Activated CD4-positive, alpha-beta T cell treated with anti-CD3 and anti-CD28 coated beads for 36 hours (primary cell): ENCODE results near the gene FOS. TPM values are rescaled to one million over a fixed set of nuclear protein-coding genes. Genes with fewer than 3 reads are reported as not detected.

Experiments
- ATAC-seq: fragments of 200-7000 bp; cut with Tn5 transposase; one replicate; pipeline ENCODE4 v1.10.0; 2021; ENCODE audit warnings: mild to moderate bottlenecking, moderate library complexity
- CTCF ChIA-PET: fragments of 350-600 bp; sonication (Branson Sonifier 250); formaldehyde crosslinking; loops from one replicate; lab custom pipeline; 2021; ENCODE audit warnings: antibody characterized with exemption; lab: Charles Lee
- POLR2A ChIA-PET: fragments of 350-600 bp; sonication (Branson Sonifier 250); formaldehyde crosslinking; loops from one replicate; lab custom pipeline; 2021; ENCODE audit warnings: antibody characterized with exemption, inconsistent platforms; lab: Charles Lee
- DNase-seq: peaks from one replicate; pipeline ENCODE4 v3.0.0-alpha.2; 2020
- H3K27ac Mint-ChIP-seq: one replicate; pipeline ENCODE4 v1.8.0; 2021; ENCODE audit warnings: mixed read lengths
- H3K27me3 Mint-ChIP-seq: one replicate; pipeline ENCODE4 v1.8.0; 2021; ENCODE audit warnings: mixed read lengths
- H3K36me3 Mint-ChIP-seq: one replicate; pipeline ENCODE4 v1.8.0; 2021; ENCODE audit warnings: low read depth, mixed read lengths
- H3K4me1 Mint-ChIP-seq: one replicate; pipeline ENCODE4 v1.8.0; 2021; ENCODE audit warnings: mixed read lengths
- H3K4me3 Mint-ChIP-seq: one replicate; pipeline ENCODE4 v1.8.0; 2021; ENCODE audit warnings: mild to moderate bottlenecking, moderate library complexity, mixed read lengths
- H3K9me3 Mint-ChIP-seq: one replicate; pipeline ENCODE4 v1.8.0; 2021; ENCODE audit warnings: low read depth, mixed read lengths
- intact Hi-C, 2 experiments: fragments of 100-400 bp; cut with DNase I in 1 of 2; cut with micrococcal nuclease in 1 of 2; formaldehyde crosslinking; loops; one replicate each; pipeline versions ENCODE4 v1.14.2 to v1.15.1; 2022 to 2024; cut with DNase I, micrococcal nuclease
- total RNA-seq, 2 experiments: library from RNA; stranded (reverse); gene quantifications; one replicate each; pipeline ENCODE4 v1.2.3, GENCODE V29; 2021

The FOS gene
- total RNA-seq, 2 experiments from 2014 or later, result 16.0 to 21.1 TPM

- no peaks in the 10 kb centered on the region for H3K36me3 Mint-ChIP-seq
- no peak overlapping the region for H3K27ac Mint-ChIP-seq
- intact Hi-C loops, result no loop called here
- H3K27me3 Mint-ChIP-seq, result no peaks in the 10 kb centered on the region
- peaks cover 2% of the 10 kb centered on the region for H3K4me1 Mint-ChIP-seq
- DNase-seq (no peak), ATAC-seq (no peak)
- H3K4me3 Mint-ChIP-seq, result no peak overlapping the region
- ChIA-PET POLR2A (no interaction called here), CTCF (interaction anchor here (0.8 to 1.1 kb wide), 3 partner anchors 11 to 339 kb away, joined by 3 read pairs; no protein-coding TSS in a partner anchor)
- H3K9me3 Mint-ChIP-seq, result no peaks in the 10 kb centered on the region
Observed at GRCh38 chr14:75315144-75315543, 36.5 kb downstream of the FOS start.

GRCh38 chr14:75317148-75317547 lies 38.5 kb downstream of the FOS start:
- no peak overlapping the region for H3K4me3 Mint-ChIP-seq
- ATAC-seq (no peak), DNase-seq (no peak)
- no peak overlapping the region for H3K27ac Mint-ChIP-seq
- intact Hi-C loops, result no loop called here
- ChIA-PET POLR2A (no interaction called here), CTCF (no interaction called here)
- H3K4me1 Mint-ChIP-seq, result no peaks in the 10 kb centered on the region
- H3K36me3 Mint-ChIP-seq, result no peaks in the 10 kb centered on the region
- no peaks in the 10 kb centered on the region for H3K27me3 Mint-ChIP-seq
- H3K9me3 Mint-ChIP-seq, result no peaks in the 10 kb centered on the region

DNA sequence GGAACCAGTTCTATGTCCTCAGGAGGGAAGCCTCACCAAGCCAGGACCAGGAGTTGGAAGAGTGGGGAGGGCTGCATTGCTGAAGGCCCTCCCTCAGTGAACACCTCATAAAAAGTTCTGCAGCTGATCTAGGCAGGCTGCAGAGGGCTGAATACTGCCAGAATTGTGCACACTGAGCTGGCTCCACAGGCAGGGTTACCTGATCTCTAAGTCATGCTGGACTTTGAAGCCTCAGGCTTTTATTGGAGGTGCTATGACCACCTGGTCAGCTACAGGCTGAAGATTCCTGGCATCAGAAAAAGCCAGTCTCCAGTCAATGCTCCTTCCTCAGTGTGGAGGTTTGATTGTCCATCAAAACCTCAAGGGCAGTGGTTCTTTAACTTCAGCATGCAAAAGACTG lies 39.7 kb downstream of the FOS start:
- H3K27me3 Mint-ChIP-seq, result no peaks in the 10 kb centered on the region
- no peaks in the 10 kb centered on the region for H3K9me3 Mint-ChIP-seq
- ATAC-seq, result no peak
- no peak overlapping the region for H3K4me3 Mint-ChIP-seq
- ChIA-PET CTCF (no interaction called here), POLR2A (no interaction called here)
- intact Hi-C loops, result no loop called here
- no peaks in the 10 kb centered on the region for H3K4me1 Mint-ChIP-seq
- no peaks in the 10 kb centered on the region for H3K36me3 Mint-ChIP-seq
- no peak overlapping the region for H3K27ac Mint-ChIP-seq
- DNase-seq, result no peak

- Mint-ChIP-seq H3K27me3 (no peaks in the 10 kb centered on the region), H3K27ac (no peak overlapping the region), H3K36me3 (no peaks in the 10 kb centered on the region), H3K4me1 (no peaks in the 10 kb centered on the region), H3K4me3 (no peak overlapping the region), H3K9me3 (no peaks in the 10 kb centered on the region)
- ChIA-PET POLR2A (no interaction called here), CTCF (no interaction called here)
- ATAC-seq (no peak), DNase-seq (no peak)
- intact Hi-C loops, result no loop called here
Observed at GRCh38 chr14:75319021-75319420, 40.4 kb downstream of the FOS start.

GRCh38 chr14:75320196-75320595 lies 41.6 kb downstream of the FOS start:
- ATAC-seq (no peak), DNase-seq (no peak)
- H3K27ac Mint-ChIP-seq, result no peak overlapping the region
- POLR2A ChIA-PET, result no interaction called here
- H3K27me3 Mint-ChIP-seq, result peaks cover 2% of the 10 kb centered on the region
- no peaks in the 10 kb centered on the region for H3K36me3 Mint-ChIP-seq
- no peak overlapping the region for H3K4me3 Mint-ChIP-seq
- intact Hi-C loops, result no loop called here
- no peaks in the 10 kb centered on the region for H3K4me1 Mint-ChIP-seq
- H3K9me3 Mint-ChIP-seq, result no peaks in the 10 kb centered on the region
- CTCF ChIA-PET, result interaction anchor here (1.2 kb wide), 2 partner anchors 134 to 175 kb away, joined by 3 read pairs; no protein-coding TSS in a partner anchor

DNA sequence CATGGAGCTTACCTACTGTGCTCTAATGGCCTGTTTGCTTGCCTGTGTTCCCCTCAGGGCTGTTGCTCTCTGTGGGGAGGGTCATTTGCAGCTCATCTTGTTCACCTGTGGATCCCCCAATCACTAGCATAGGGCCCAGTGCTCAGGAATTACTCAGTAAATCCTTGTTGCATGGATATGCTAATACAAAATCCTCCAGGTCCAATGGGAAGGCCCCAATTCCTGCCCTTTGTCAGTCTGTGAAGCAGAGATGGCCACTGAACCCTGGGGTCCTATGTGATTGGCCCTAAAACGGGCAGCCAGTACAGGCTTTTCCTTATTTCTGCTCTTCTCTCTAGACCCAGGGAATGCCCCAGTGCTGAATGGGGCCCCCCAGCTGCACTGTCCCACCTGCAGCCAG lies 44.1 kb downstream of the FOS start:
- H3K9me3 Mint-ChIP-seq, result no peaks in the 10 kb centered on the region
- no peak overlapping the region for H3K27ac Mint-ChIP-seq
- ChIA-PET CTCF (interaction anchor here (0.7 to 0.8 kb wide), 2 partner anchors 232 to 835 kb away, joined by 3 read pairs; no protein-coding TSS in a partner anchor), POLR2A (no interaction called here)
- H3K4me1 Mint-ChIP-seq, result no peaks in the 10 kb centered on the region
- H3K4me3 Mint-ChIP-seq, result no peak overlapping the region
- no peak for DNase-seq
- no peak for ATAC-seq
- no peaks in the 10 kb centered on the region for H3K36me3 Mint-ChIP-seq
- intact Hi-C loops, result no loop called here
- H3K27me3 Mint-ChIP-seq, result peaks cover 2% of the 10 kb centered on the region

DNA sequence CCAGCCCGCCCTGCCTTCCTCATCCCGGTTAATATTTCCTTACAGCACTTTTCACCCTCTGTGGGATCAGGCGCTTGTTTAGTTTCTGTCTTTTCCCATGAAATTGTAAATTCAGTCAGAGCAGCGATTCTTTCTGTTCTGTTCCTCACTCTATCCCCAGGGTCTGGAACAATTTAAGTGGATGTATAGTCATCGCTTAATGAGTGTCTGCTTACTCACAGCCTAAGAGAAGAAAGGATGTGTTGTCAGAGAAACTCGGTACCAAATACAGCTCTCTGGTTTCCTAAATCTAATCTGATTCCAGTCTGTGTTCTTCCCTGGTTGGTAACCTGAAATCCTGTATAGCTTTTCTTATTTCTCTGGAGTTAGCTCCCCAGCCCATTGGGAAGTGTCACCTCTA lies 44.9 kb downstream of the FOS start:
- no peaks in the 10 kb centered on the region for H3K9me3 Mint-ChIP-seq
- peaks cover 2% of the 10 kb centered on the region for H3K27me3 Mint-ChIP-seq
- ChIA-PET CTCF (interaction anchor here (0.7 to 1.3 kb wide), 2 partner anchors 330 to 834 kb away, joined by 3 to 7 read pairs; no protein-coding TSS in a partner anchor), POLR2A (no interaction called here)
- DNase-seq, result no peak
- no peaks in the 10 kb centered on the region for H3K36me3 Mint-ChIP-seq
- no peak for ATAC-seq
- H3K27ac Mint-ChIP-seq, result no peak overlapping the region
- H3K4me3 Mint-ChIP-seq, result no peak overlapping the region
- H3K4me1 Mint-ChIP-seq, result no peaks in the 10 kb centered on the region
- intact Hi-C loops, result no loop called here

DNA sequence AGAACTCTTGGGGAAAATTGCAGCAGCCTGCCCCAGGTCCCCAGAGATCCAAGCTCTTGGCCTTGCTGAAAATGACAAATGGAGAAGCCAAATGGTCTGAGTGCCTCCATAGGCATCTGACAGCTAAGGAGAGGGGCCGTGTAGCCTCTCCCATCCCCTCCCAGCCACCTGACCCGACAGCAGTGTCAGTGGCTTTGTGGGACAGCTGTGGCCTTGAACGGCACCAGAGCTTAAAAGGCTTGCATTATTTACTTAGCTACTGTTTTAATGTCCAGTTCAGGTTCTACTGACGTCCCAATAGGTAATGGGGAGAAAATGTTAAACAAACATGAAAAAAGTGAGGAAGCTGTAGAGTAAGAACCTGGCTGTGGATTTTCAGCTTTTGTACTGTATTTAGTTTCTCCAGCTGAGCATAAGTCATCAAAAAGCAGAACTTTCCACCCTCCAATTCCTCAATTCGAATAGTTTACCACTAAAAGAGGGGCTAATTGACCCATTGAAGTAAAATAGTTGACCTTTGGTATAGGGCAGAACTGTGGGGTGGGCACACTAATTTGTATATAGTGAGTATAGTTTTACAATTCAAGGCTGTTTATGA lies 50.0 kb downstream of the FOS start:
- ATAC-seq, result no peak
- ChIA-PET CTCF (interaction anchor here (0.6 to 1.7 kb wide), 8 partner anchors 9 to 179 kb away, joined by 3 to 6 read pairs (median 3); no protein-coding TSS in a partner anchor), POLR2A (interaction anchor here (0.7 kb wide), 2 partner anchors 204 to 276 kb away, joined by 3 to 4 read pairs; no protein-coding TSS in a partner anchor)
- intact Hi-C loops, result no loop called here
- H3K36me3 Mint-ChIP-seq, result no peaks in the 10 kb centered on the region
- H3K4me1 Mint-ChIP-seq, result peaks cover 12% of the 10 kb centered on the region
- no peaks in the 10 kb centered on the region for H3K9me3 Mint-ChIP-seq
- no peak overlapping the region for H3K4me3 Mint-ChIP-seq
- H3K27ac Mint-ChIP-seq, result no peak overlapping the region
- peaks cover 2% of the 10 kb centered on the region for H3K27me3 Mint-ChIP-seq
- DNase-seq, result no peak

- DNase-seq, result no peak
- Mint-ChIP-seq H3K9me3 (no peaks in the 10 kb centered on the region), H3K36me3 (no peaks in the 10 kb centered on the region), H3K27me3 (peaks cover 2% of the 10 kb centered on the region), H3K27ac (no peak overlapping the region), H3K4me3 (no peak overlapping the region), H3K4me1 (peaks cover 18% of the 10 kb centered on the region)
- POLR2A ChIA-PET, result interaction anchor here (0.7 kb wide), 1 partner anchor 204 kb away, joined by 3 read pairs; no protein-coding TSS in a partner anchor
- intact Hi-C loops, result no loop called here
- ATAC-seq, result no peak
- CTCF ChIA-PET, result interaction anchor here (0.6 to 1.2 kb wide), 2 partner anchors 22 to 179 kb away, joined by 3 read pairs; no protein-coding TSS in a partner anchor
Observed at GRCh38 chr14:75329369-75329768, 50.7 kb downstream of the FOS start.

GRCh38 chr14:75331471-75331870 lies 52.8 kb downstream of the FOS start:
- no peak for DNase-seq
- no peaks in the 10 kb centered on the region for H3K9me3 Mint-ChIP-seq
- no peak for ATAC-seq
- no peaks in the 10 kb centered on the region for H3K27me3 Mint-ChIP-seq
- ChIA-PET CTCF (interaction anchor here (1.0 kb wide), 1 partner anchor 10 kb away, joined by 3 read pairs; no protein-coding TSS in a partner anchor), POLR2A (interaction anchor here (0.6 kb wide), 1 partner anchor 316 kb away, joined by 3 read pairs; no protein-coding TSS in a partner anchor)
- H3K27ac Mint-ChIP-seq, result no peak overlapping the region
- intact Hi-C loops, result no loop called here
- H3K4me1 Mint-ChIP-seq, result peaks cover 27% of the 10 kb centered on the region
- no peaks in the 10 kb centered on the region for H3K36me3 Mint-ChIP-seq
- H3K4me3 Mint-ChIP-seq, result no peak overlapping the region
